Left lung (tissue), 10 donors: ENCODE measurements around the gene MED25. TPM values are rescaled to one million over a fixed set of nuclear protein-coding genes. Genes with fewer than 3 reads are reported as not detected.

Source experiments
- ATAC-seq: fragments of 200-7000 bp; cut with Tn5 transposase; one replicate; pipeline ENCODE4 v1.9.1; 2020; ENCODE audit warnings: moderate library complexity
- DNase-seq, 4 donors: peaks; one replicate each; pipeline ENCODE4 v3.0.0-alpha.2; 2013 to 2020
- H3K27ac ChIP-seq, 2 donors: fragments of 200-600 bp; sonication (generic) in 1 of 2; one replicate each; pipeline versions ENCODE4 v1.5.0 to v1.8.0; 2020 to 2021
- H3K27me3 ChIP-seq, 2 donors: fragments of 200-600 bp; sonication (generic) in 1 of 2; one replicate each; pipeline versions ENCODE4 v1.5.0 to v1.8.0; 2020 to 2021
- H3K36me3 ChIP-seq, 2 donors: fragments of 200-600 bp; sonication (generic) in 1 of 2; one replicate each; pipeline versions ENCODE4 v1.5.0 to v1.8.0; 2020 to 2021
- H3K4me1 ChIP-seq, 2 donors: fragments of 200-600 bp; one replicate each; pipeline ENCODE4 v1.8.0; 2021
- H3K4me3 ChIP-seq, 2 donors: fragments of 200-600 bp; sonication (generic) in 1 of 2; one replicate each; pipeline versions ENCODE4 v1.5.0 to v1.8.0; 2020 to 2021; ENCODE audit warnings: mild to moderate bottlenecking in 1 of 2
- H3K9me3 ChIP-seq, 2 donors: fragments of 200-600 bp; sonication (generic) in 1 of 2; one replicate each; pipeline versions ENCODE4 v1.5.0 to v1.8.0; 2020 to 2021
- intact Hi-C, 2 donors: fragments of 100-400 bp; cut with DNase I; formaldehyde crosslinking; loops; one replicate each; pipeline versions ENCODE4 v1.11.2 to v1.14.2; 2022
- polyA plus RNA-seq, 6 donors: library from polyadenylated mRNA; unstranded; fragments of 120-200 nt; gene quantifications; one replicate each; pipeline ENCODE4 v1.2.1, GENCODE V29; 2013; ENCODE audit not compliant: insufficient read length in 6 of 6
- total RNA-seq, 2 donors: library from RNA; stranded (reverse); fragmentation: NEBNext Ultra II Directional; extraction: Animal tissue kit (Norgen Biotek cat#: 25700); gene quantifications; one replicate each; pipeline ENCODE4 v1.2.1, GENCODE V29; 2021
- TF ChIP-seq, protein P1 (sequence below), 2 donors: fragments of 200-600 bp; sonication (generic) in 1 of 2; IDR thresholded peaks; one replicate each; pipeline versions ENCODE4 v1.5.0 to v1.8.0; 2021; ENCODE audit warnings: antibody characterized with exemption in 2 of 2
- donor health status: DM: no; HTN: yes; CAD: no.
- donor health status: DM: no; HTN: no; CAD: no.

The MED25 gene
- total and polyA plus RNA-seq, 8 donors = 52.1 to 67.4 (median 57.6) TPM

DNA sequence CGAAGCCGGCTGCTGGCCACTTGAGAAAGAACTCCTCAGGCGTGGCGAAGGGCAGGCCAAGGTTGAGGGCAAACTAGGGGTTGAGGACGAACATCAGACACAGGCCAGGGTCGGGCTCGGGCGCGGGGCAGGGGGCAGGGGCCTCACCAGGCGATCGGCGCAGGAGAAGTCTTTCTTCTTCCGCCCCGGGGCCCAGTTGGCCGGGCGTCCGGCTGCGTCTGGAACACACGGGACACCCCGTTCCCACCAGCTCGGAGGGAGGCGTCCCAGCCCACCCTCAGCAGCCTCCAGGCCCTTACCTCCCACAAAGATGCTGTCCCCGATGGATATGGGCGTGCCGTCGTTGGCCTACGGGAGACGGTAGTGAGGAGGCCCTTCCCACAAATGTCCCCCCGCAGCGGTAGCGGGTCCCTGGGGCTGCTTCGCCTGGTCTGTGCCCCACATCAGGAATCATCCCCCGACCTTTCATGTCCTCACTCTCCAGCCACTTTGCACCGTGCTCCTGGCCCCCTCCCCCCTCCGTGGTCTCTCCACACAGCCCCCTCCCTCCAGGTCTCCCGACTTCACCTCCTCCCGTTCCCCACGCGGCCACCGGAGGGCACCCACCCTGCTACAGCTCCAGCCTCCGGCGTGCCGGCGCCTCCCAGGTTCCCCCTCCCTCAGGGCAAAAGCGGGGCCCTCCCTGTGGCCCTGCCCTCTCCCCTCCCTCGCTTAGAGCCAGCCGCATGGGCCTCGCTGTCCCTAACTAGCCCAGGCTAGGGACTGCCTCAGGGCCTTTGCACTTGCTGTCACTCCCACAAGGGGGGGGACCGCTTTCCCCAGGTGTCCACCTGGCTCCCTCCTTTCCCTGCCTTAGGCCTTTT, 44.5 kb downstream of the MED25 start:
- ATAC-seq (no peak), DNase-seq (peak in 2 of 4 donors; percentile 36 to 80)
- no peak overlapping the region for H3K4me3 ChIP-seq
- H3K4me1 ChIP-seq = peaks cover 18 to 25% of the 10 kb centered on the region in 2 donors
- TF ChIP-seq, protein P1, sequence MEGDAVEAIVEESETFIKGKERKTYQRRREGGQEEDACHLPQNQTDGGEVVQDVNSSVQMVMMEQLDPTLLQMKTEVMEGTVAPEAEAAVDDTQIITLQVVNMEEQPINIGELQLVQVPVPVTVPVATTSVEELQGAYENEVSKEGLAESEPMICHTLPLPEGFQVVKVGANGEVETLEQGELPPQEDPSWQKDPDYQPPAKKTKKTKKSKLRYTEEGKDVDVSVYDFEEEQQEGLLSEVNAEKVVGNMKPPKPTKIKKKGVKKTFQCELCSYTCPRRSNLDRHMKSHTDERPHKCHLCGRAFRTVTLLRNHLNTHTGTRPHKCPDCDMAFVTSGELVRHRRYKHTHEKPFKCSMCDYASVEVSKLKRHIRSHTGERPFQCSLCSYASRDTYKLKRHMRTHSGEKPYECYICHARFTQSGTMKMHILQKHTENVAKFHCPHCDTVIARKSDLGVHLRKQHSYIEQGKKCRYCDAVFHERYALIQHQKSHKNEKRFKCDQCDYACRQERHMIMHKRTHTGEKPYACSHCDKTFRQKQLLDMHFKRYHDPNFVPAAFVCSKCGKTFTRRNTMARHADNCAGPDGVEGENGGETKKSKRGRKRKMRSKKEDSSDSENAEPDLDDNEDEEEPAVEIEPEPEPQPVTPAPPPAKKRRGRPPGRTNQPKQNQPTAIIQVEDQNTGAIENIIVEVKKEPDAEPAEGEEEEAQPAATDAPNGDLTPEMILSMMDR (IDR thresholded peaks at IDR 0.05) = no peak
- no peak overlapping the region for H3K27ac ChIP-seq
- H3K9me3 ChIP-seq = no peaks in the 10 kb centered on the region
- intact Hi-C loops = no loop called here
- peaks cover 0 to 74% of the 10 kb centered on the region in 2 donors for H3K36me3 ChIP-seq
- no peaks in the 10 kb centered on the region for H3K27me3 ChIP-seq

DNA sequence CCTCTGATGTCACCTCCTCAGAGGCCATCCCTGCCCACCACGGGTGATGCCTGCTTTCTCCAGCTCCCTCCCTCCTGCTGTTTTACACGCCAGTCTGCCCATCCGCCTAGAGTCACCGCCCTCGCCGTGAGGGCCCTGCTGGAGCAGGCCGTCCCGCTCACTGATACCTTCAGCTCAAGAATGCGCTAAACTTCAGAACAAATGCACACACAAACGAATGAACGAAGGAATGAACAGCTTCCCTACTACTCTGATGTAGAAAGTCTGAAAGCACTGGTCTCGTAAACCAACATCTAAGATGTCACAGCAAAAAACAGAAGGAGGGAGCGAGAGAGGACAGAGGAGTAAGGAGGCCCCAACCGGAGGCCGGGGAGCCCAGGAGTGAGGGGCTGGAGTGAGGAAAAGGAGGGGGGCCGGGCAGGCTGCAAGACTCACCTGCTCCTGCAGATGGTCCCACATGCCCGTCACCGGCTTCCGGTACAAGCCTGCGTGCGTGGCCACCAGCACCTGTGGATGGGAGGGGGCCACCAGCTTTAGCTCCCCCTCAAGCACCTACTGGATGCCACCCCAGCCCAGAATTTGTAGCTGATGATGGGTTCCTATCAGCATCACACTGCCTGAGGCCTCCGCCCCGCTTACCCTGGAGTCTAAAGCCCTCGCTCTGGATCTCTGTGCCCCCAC, 45.3 kb downstream of the MED25 start:
- peaks cover 0 to 67% of the 10 kb centered on the region in 2 donors for H3K36me3 ChIP-seq
- intact Hi-C loops = no loop called here

DNA sequence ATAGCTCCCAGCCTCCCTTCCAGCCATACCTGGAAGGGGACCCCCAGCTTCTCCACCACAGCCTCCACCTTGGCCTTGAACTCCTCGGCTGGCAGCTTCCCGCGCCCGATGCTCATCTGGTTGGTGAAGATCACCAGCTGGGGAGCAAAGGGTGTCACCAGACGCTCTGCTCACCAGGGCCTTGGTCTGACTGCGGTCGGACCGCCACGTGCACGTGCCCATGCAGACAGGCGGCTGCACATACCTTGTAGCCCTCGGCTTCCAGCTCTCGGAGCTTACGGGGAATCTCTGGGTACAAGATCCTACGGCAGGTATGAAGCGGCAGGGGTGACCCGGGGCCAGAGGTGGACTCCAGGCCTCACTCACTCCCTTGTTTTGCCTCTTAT, 45.8 kb downstream of the MED25 start:
- intact Hi-C loops = no loop called here
- H3K4me3 ChIP-seq = no peak overlapping the region
- H3K9me3 ChIP-seq = no peaks in the 10 kb centered on the region
- ATAC-seq = no peak
- TF ChIP-seq, protein P1 (IDR thresholded peaks at IDR 0.05) = no peak
- no peaks in the 10 kb centered on the region for H3K27me3 ChIP-seq
- DNase-seq = peak in 2 of 4 donors; percentile 29 to 67
- H3K36me3 ChIP-seq = peaks cover 0 to 61% of the 10 kb centered on the region in 2 donors
- H3K27ac ChIP-seq = no peak overlapping the region
- H3K4me1 ChIP-seq = peaks cover 21 to 37% of the 10 kb centered on the region in 2 donors

More for the DNA sequence above, 45.3 kb downstream of the MED25 start:
- Histone ChIP-seq H3K27ac (no peak overlapping the region), H3K4me1 (peaks cover 19 to 32% of the 10 kb centered on the region in 2 donors), H3K4me3 (no peak overlapping the region), H3K27me3 (no peaks in the 10 kb centered on the region), H3K9me3 (no peaks in the 10 kb centered on the region)
- ATAC-seq = no peak
- TF ChIP-seq, protein P1 (IDR thresholded peaks at IDR 0.05) = no peak
- DNase-seq = peak in 1 of 4 donors; percentile 75

DNA sequence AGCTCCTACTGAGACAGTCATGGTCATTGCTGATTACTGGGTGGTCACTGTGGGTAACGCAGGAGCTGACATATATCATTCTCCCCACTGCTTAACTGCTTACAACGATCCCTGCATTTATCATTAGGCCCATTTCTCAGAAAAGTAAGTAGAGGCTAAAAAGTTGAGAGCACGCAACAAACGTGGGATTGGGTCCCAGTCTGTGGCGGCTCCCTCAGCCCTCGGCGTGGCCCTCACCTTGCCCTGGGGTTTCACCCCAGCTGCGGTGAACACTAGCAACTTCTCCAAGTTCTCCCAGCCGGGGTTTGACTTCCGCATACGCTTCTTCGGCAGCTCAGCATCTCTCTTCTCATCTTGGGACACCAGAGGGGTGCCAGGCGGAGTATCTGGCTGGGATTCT, 46.8 kb downstream of the MED25 start:
- H3K27me3 ChIP-seq = no peaks in the 10 kb centered on the region
- TF ChIP-seq, protein P1 (IDR thresholded peaks at IDR 0.05) = no peak
- no peaks in the 10 kb centered on the region for H3K9me3 ChIP-seq
- H3K36me3 ChIP-seq = peaks cover 0 to 52% of the 10 kb centered on the region in 2 donors
- H3K27ac ChIP-seq = no peak overlapping the region
- H3K4me1 ChIP-seq = peaks cover 21 to 42% of the 10 kb centered on the region in 2 donors
- H3K4me3 ChIP-seq = no peak overlapping the region
- ATAC-seq = no peak
- intact Hi-C loops = no loop called here
- DNase-seq = no peak
